Stimulated activated CD4-positive, alpha-beta T cell treated with anti-CD3 and anti-CD28 coated beads, Interleukin-15, amount 100 ng/mL, for 1 hour (primary cell): ENCODE data around the gene CRABP2.

Experiments used
- DNase-seq, 2 donors: peaks; one replicate each; pipeline ENCODE4 v3.0.0-alpha.2; 2020; ENCODE audit warnings: low read depth in 1 of 2, low spot score in 1 of 2

The CRABP2 gene

GRCh38 chr1:156656806-156657740 is 48.3 kb downstream of the CRABP2 start:
- peak; percentile 63 to 71 for DNase-seq

GRCh38 chr1:156655904-156656516 is 49.4 kb downstream of the CRABP2 start:
- DNase-seq, result no peak

- DNase-seq, result no peak
These were observed 50.1 kb downstream of the CRABP2 start for GRCh38 chr1:156655151-156655903.

GRCh38 chr1:156654700-156655099 is 50.7 kb downstream of the CRABP2 start:
- no peak for DNase-seq

- no peak for DNase-seq
These were observed 52.4 kb downstream of the CRABP2 start for GRCh38 chr1:156652992-156653355.

- no peak for DNase-seq
These were observed 53.0 kb downstream of the CRABP2 start for GRCh38 chr1:156652131-156652991.
